K562 (cell line): ENCODE measurements around the gene LHPP. TPM values are rescaled to one million over a fixed set of nuclear protein-coding genes. Genes with fewer than 3 reads are reported as not detected.

Source experiments
- ATAC-seq: fragments of 200-7000 bp; cut with Tn5 transposase; 3 replicates; pipeline ENCODE4 v1.9.1; 2020; ENCODE audit warnings: moderate library complexity
- BruUV-seq: library from RNA; stranded (reverse); fragments of 400-500 nt; replicated peaks from 2 replicates; lab custom pipeline; 2021; lab: Mats Ljungman, UMichigan
- CTCF ChIA-PET: fragments of 300-600 bp; formaldehyde crosslinking; extraction: SDS; loops from one replicate; lab custom pipeline; 2021; ENCODE audit warnings: low intra/inter-chr PET ratio; lab: Yijun Ruan, JAX
- POLR2A ChIA-PET: fragments of 300-600, 350-650 bp; sonication (Branson Sonifier 250); formaldehyde crosslinking; extraction: SDS; loops from one replicate; lab custom pipeline; 2021; ENCODE audit warnings: antibody characterized with exemption, inconsistent platforms; lab: Yijun Ruan, JAX
- DNase-seq, 4 experiments: peaks; one replicate each; pipeline versions ENCODE4 v3.0.0 to v3.0.0-alpha.2; 2011 to 2018; ENCODE audit warnings: low spot score in 3 of 4, mixed read lengths in 3 of 4; ENCODE audit errors: extremely low read depth in 1 of 4
- FAIRE-seq: peaks from 2 replicates; lab custom pipeline; 2011; peaks lifted over from hg19 to GRCh38; lab: Jason Lieb, UNC
- H2AFZ ChIP-seq: 2 replicates; pipeline ENCODE4 v1.6.0; 2011; ENCODE audit warnings: low read depth, low read length, control low read depth, inconsistent platforms
- H3K27ac ChIP-seq: fragments of 200-600 bp; 3 replicates; pipeline ENCODE4 v1.8.0; 2011; ENCODE audit warnings: low read depth, mild to moderate bottlenecking, control low read depth, inconsistent platforms, low read length, moderate library complexity, mixed read lengths; ENCODE audit errors: extremely low read depth
- H3K27me3 ChIP-seq, 2 experiments: fragments of 300-600 bp in 1 of 2; 2 replicates in 1 of 2; 3 replicates in 1 of 2; pipeline versions ENCODE4 v1.6.0 to v1.8.0; 2011; ENCODE audit warnings: inconsistent platforms in 2 of 2, low read length in 2 of 2, mild to moderate bottlenecking in 1 of 2, mixed read lengths in 1 of 2, moderate library complexity in 1 of 2; ENCODE audit not compliant: control insufficient read depth in 2 of 2, insufficient read depth in 2 of 2
- H3K36me3 ChIP-seq: fragments of 300-600 bp; 3 replicates; pipeline ENCODE4 v1.8.0; 2011; ENCODE audit warnings: mild to moderate bottlenecking, low read length, inconsistent platforms; ENCODE audit not compliant: control insufficient read depth, insufficient read depth
- H3K4me1 ChIP-seq, 2 experiments: fragments of 200-600 bp in 1 of 2; replicated peaks in 1 of 2; 2 replicates in 1 of 2; 3 replicates in 1 of 2; pipeline versions ENCODE4 v1.5.1 to v1.8.0; 2011; ENCODE audit warnings: inconsistent platforms in 2 of 2, low read length in 2 of 2, mild to moderate bottlenecking in 1 of 2, mixed read lengths in 1 of 2, moderate library complexity in 1 of 2; ENCODE audit not compliant: control insufficient read depth in 2 of 2, insufficient read depth in 2 of 2
- H3K4me2 ChIP-seq: 2 replicates; pipeline ENCODE4 v1.6.1; 2011; ENCODE audit warnings: low read length, control low read depth, inconsistent platforms, mixed read lengths; ENCODE audit not compliant: insufficient read depth
- H3K4me3 ChIP-seq: fragments of 200-600 bp; sonication (generic), shearing (Covaris generic); 2 replicates; pipeline ENCODE4 v1.5.1; 2016; ENCODE audit warnings: control low read depth, inconsistent platforms
- H3K79me2 ChIP-seq: fragments of 200-600 bp; 3 replicates; pipeline ENCODE4 v1.8.0; 2011; ENCODE audit warnings: low read length, inconsistent platforms; ENCODE audit not compliant: control insufficient read depth, insufficient read depth
- H3K9ac ChIP-seq, 2 experiments: 2 replicates each; pipeline versions ENCODE4 v1.6.0 to v1.6.1; 2011; ENCODE audit warnings: low read depth in 2 of 2, low read length in 2 of 2, control low read depth in 1 of 2, inconsistent platforms in 1 of 2, mild to moderate bottlenecking in 1 of 2, mixed read lengths in 1 of 2; ENCODE audit not compliant: insufficient read depth in 1 of 2
- H3K9me1 ChIP-seq: one replicate; pipeline ENCODE4 v1.6.0; 2011; ENCODE audit warnings: inconsistent platforms, mild to moderate bottlenecking, low read length, moderate library complexity; ENCODE audit not compliant: control insufficient read depth, insufficient read depth
- H3K9me3 ChIP-seq: replicated peaks from 2 replicates; pipeline ENCODE4 v1.5.1; 2011; ENCODE audit warnings: low read depth, low read length, inconsistent platforms; ENCODE audit not compliant: control insufficient read depth, insufficient read depth
- H4K20me1 ChIP-seq: replicated peaks from 2 replicates; pipeline ENCODE4 v1.6.1; 2011; ENCODE audit warnings: low read length, inconsistent platforms, mixed read lengths; ENCODE audit not compliant: control insufficient read depth, insufficient read depth
- CC2D1A ChIP-seq: fragments of 450-650 bp; IDR thresholded peaks from 2 replicates; pipeline ENCODE4 v1.6.1; 2017; ENCODE audit warnings: mild to moderate bottlenecking
- ESRRA ChIP-seq: fragments of 450-650 bp; IDR thresholded peaks from 2 replicates; pipeline ENCODE4 v1.6.1; 2014; ENCODE audit warnings: low read depth, mild to moderate bottlenecking, moderate library complexity, borderline replicate concordance
- MECOM ChIP-seq: fragments of 250-450 bp; sonication (Bioruptor Pico); IDR thresholded peaks from 2 replicates; pipeline ENCODE4 v1.8.0; 2022; ENCODE audit warnings: inconsistent platforms
- SRSF1 ChIP-seq: fragments of 200-400 bp; formaldehyde crosslinking; IDR thresholded peaks from 2 replicates; pipeline ENCODE4 v1.6.1; 2017; ENCODE audit warnings: mild to moderate bottlenecking, low read depth, low read length, moderate library complexity
- TAF1 ChIP-seq: IDR thresholded peaks from 2 replicates; pipeline ENCODE4 v1.6.1; 2011; ENCODE audit warnings: mild to moderate bottlenecking, low read length, moderate library complexity; ENCODE audit not compliant: insufficient read depth, control insufficient read depth, severe bottlenecking; ENCODE audit errors: extremely low read depth
- TEAD4 ChIP-seq, 2 experiments: sonication (generic) in 1 of 2; formaldehyde crosslinking in 1 of 2; IDR thresholded peaks; 2 replicates each; pipeline versions ENCODE4 v1.6.1 to v1.8.0; 2012 to 2022; ENCODE audit warnings: borderline replicate concordance in 1 of 2, inconsistent platforms in 1 of 2, low read length in 1 of 2, mild to moderate bottlenecking in 1 of 2, missing genetic modification reagents in 1 of 2
- YY1 ChIP-seq, 3 experiments: IDR thresholded peaks; 2 replicates each; pipeline ENCODE4 v1.6.1; 2011; ENCODE audit warnings: low read length in 2 of 3, mild to moderate bottlenecking in 2 of 3, moderate library complexity in 2 of 3, borderline replicate concordance in 1 of 3, control low read depth in 1 of 3, low read depth in 1 of 3; ENCODE audit not compliant: insufficient read depth in 3 of 3, insufficient replicate concordance in 2 of 3, control insufficient read depth in 1 of 3, insufficient read length in 1 of 3; ENCODE audit errors: extremely low read depth in 1 of 3
- ZBED1 ChIP-seq: IDR thresholded peaks from 2 replicates; pipeline ENCODE4 v1.6.1; 2014
- WGBS: fragments of 100-300 bp; shearing (Covaris generic); methylation state at CpG from one replicate; pipeline ENCODE4 v1.1.6; 2016; ENCODE audit warnings: low coverage, mixed read lengths; ENCODE audit not compliant: insufficient coverage; ENCODE audit errors: missing lambda C conversion rate; 5-methylcytosine and 5-hydroxymethylcytosine counted together
- in situ Hi-C: fragments of 300-500 bp; cut with MboI; formaldehyde crosslinking; loops from 4 replicates; pipeline ENCODE4 v1.15.0; 2018; ENCODE audit warnings: inconsistent platforms, mixed read lengths
- intact Hi-C: fragments of 100-400 bp; cut with micrococcal nuclease; formaldehyde crosslinking; loops from 2 replicates; pipeline ENCODE4 v1.14.2; 2022
- polyA plus RNA-seq, 8 experiments: library from polyadenylated mRNA; depleted of rRNA in 4 of 8; stranded (reverse) in 5 of 8; unstranded in 3 of 8; fragments of >200 nt; fragmentation: Nextera tagmentation in 2 of 8; fragmentation: Illumina TruSeq in 1 of 8; extraction: Ambion mirVana in 2 of 8; extraction: Trizol in 1 of 8; gene quantifications; 2 replicates each; pipeline versions ENCODE4 v1.2.1 to v1.2.3, GENCODE V29; 2011 to 2014; ENCODE audit warnings: inconsistent platforms in 1 of 8, missing spikeins in 1 of 8
- total RNA-seq, 7 experiments: library from RNA; depleted of rRNA in 6 of 7; stranded (reverse); fragments of >200 nt in 6 of 7; fragmentation: Illumina TruSeq in 2 of 7; extraction: Trizol in 2 of 7; gene quantifications; 2 replicates each; pipeline versions ENCODE4 v1.2.1 to v1.2.3, GENCODE V29; 2011 to 2021; ENCODE audit warnings: low replicate concordance in 1 of 7
- TF ChIP-seq, protein P1 (sequence below): fragments of 200-800 bp; sonication (Bioruptor generic); IDR thresholded peaks from 2 replicates; pipeline ENCODE4 v1.6.1; 2016; ENCODE audit warnings: missing genetic modification characterization, missing compliant biosample characterization
- TF ChIP-seq, protein P2 (sequence below): sonication (generic); formaldehyde crosslinking; IDR thresholded peaks from 2 replicates; pipeline ENCODE4 v1.8.0; 2023; ENCODE audit warnings: mild to moderate bottlenecking, missing genetic modification reagents

Gene LHPP
- total and polyA plus RNA-seq, 9 of the 15 experiments (the other 6 are each of a cell fraction or from before 2014, with no cell fraction given) = 0.34 to 7.4 (median 3.0) TPM

DNA sequence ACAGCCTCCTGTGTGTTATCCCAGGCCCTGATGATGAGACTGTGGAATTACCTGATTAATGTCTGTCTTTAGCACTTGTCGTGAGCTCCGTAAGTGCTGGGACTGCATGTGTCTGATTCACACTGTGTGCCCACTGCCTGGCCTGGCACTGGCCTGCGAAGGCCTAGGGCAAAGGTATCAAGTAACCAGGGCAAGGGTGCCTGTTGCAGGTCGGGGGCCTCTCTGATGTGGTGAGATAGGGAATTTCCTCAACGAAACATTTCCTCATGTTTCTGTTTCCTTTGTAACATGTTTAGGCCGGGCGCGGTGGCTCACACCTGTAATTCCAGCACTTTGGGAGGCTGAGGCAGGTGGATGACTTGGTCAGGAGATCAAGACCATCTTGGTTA, 50.4 kb downstream of the LHPP start:
- Histone ChIP-seq H4K20me1 (no peaks in the 10 kb centered on the region; the same call in 1 of the 2 replicates), H3K9ac (no peak overlapping the region), H3K27me3 (peaks cover 0 to 12% of the 10 kb centered on the region in 2 experiments; a peak in 2 of 5 replicates), H3K4me2 (no peak overlapping the region), H2AFZ (no peak overlapping the region), H3K79me2 (no peaks in the 10 kb centered on the region), H3K4me3 (no peak overlapping the region), H3K9me3 (no peaks in the 10 kb centered on the region), H3K27ac (no peak overlapping the region), H3K4me1 (peaks cover 0 to 9% of the 10 kb centered on the region in 2 experiments; a peak in 2 of 5 replicates), H3K9me1 (no peaks in the 10 kb centered on the region), H3K36me3 (no peaks in the 10 kb centered on the region)
- TF ChIP-seq TAF1 = no peak
- no peak for TF ChIP-seq CC2D1A
- TF ChIP-seq, protein P1, sequence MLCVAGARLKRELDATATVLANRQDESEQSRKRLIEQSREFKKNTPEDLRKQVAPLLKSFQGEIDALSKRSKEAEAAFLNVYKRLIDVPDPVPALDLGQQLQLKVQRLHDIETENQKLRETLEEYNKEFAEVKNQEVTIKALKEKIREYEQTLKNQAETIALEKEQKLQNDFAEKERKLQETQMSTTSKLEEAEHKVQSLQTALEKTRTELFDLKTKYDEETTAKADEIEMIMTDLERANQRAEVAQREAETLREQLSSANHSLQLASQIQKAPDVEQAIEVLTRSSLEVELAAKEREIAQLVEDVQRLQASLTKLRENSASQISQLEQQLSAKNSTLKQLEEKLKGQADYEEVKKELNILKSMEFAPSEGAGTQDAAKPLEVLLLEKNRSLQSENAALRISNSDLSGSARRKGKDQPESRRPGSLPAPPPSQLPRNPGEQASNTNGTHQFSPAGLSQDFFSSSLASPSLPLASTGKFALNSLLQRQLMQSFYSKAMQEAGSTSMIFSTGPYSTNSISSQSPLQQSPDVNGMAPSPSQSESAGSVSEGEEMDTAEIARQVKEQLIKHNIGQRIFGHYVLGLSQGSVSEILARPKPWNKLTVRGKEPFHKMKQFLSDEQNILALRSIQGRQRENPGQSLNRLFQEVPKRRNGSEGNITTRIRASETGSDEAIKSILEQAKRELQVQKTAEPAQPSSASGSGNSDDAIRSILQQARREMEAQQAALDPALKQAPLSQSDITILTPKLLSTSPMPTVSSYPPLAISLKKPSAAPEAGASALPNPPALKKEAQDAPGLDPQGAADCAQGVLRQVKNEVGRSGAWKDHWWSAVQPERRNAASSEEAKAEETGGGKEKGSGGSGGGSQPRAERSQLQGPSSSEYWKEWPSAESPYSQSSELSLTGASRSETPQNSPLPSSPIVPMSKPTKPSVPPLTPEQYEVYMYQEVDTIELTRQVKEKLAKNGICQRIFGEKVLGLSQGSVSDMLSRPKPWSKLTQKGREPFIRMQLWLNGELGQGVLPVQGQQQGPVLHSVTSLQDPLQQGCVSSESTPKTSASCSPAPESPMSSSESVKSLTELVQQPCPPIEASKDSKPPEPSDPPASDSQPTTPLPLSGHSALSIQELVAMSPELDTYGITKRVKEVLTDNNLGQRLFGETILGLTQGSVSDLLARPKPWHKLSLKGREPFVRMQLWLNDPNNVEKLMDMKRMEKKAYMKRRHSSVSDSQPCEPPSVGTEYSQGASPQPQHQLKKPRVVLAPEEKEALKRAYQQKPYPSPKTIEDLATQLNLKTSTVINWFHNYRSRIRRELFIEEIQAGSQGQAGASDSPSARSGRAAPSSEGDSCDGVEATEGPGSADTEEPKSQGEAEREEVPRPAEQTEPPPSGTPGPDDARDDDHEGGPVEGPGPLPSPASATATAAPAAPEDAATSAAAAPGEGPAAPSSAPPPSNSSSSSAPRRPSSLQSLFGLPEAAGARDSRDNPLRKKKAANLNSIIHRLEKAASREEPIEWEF = no peak
- no peak for TF ChIP-seq MECOM (CRISPR knock-in tag)
- TF ChIP-seq ZBED1 = no peak
- TF ChIP-seq SRSF1 = no peak
- no peak for TF ChIP-seq YY1 (IDR thresholded peaks at IDR 0.05; ENCODE audit: borderline replicate concordance in 1 of 3, control insufficient read depth in 1 of 3, extremely low read depth in 1 of 3, insufficient read depth in 3 of 3, insufficient read length in 1 of 3, insufficient replicate concordance in 2 of 3, low read depth in 1 of 3, low read length in 2 of 3)
- TF ChIP-seq TEAD4 (IDR thresholded peaks at IDR 0.05; ENCODE audit: low read length) = no peak
- TF ChIP-seq TEAD4 (CRISPR knock-in tag; IDR thresholded peaks at IDR 0.05; ENCODE audit: borderline replicate concordance) = no peak
- TF ChIP-seq ESRRA = no peak
- TF ChIP-seq, protein P2, sequence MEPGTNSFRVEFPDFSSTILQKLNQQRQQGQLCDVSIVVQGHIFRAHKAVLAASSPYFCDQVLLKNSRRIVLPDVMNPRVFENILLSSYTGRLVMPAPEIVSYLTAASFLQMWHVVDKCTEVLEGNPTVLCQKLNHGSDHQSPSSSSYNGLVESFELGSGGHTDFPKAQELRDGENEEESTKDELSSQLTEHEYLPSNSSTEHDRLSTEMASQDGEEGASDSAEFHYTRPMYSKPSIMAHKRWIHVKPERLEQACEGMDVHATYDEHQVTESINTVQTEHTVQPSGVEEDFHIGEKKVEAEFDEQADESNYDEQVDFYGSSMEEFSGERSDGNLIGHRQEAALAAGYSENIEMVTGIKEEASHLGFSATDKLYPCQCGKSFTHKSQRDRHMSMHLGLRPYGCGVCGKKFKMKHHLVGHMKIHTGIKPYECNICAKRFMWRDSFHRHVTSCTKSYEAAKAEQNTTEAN (CRISPR knock-in tag) = no peak
- no TSS peak for BruUV-seq
- intact Hi-C loops = no loop called here
- no peak for FAIRE-seq
- ChIA-PET CTCF (no interaction called here), POLR2A (interaction anchor here (0.6 kb wide), 1 partner anchor 11 kb away, joined by 3 read pairs; no protein-coding TSS in a partner anchor)
- 78% methylated on average over 7 of the region's 8 CpGs for WGBS
- no peak for ATAC-seq
- in situ Hi-C loops = loop anchor here (25.0 kb wide), 1 partner anchor 500 kb away; no protein-coding TSS in a partner anchor
- no peak for DNase-seq
